AG08395 (cell line): ENCODE data around the gene SKIC8.
A peak's percentile ranks its signal among the peaks of the same experiment; 100 is the strongest.

ENCODE experiments used
- DNase-seq: peaks from one replicate; pipeline ENCODE4 v3.0.0; 2012; ENCODE audit warnings: mixed read lengths, low spot score

SKIC8 gene

DNA sequence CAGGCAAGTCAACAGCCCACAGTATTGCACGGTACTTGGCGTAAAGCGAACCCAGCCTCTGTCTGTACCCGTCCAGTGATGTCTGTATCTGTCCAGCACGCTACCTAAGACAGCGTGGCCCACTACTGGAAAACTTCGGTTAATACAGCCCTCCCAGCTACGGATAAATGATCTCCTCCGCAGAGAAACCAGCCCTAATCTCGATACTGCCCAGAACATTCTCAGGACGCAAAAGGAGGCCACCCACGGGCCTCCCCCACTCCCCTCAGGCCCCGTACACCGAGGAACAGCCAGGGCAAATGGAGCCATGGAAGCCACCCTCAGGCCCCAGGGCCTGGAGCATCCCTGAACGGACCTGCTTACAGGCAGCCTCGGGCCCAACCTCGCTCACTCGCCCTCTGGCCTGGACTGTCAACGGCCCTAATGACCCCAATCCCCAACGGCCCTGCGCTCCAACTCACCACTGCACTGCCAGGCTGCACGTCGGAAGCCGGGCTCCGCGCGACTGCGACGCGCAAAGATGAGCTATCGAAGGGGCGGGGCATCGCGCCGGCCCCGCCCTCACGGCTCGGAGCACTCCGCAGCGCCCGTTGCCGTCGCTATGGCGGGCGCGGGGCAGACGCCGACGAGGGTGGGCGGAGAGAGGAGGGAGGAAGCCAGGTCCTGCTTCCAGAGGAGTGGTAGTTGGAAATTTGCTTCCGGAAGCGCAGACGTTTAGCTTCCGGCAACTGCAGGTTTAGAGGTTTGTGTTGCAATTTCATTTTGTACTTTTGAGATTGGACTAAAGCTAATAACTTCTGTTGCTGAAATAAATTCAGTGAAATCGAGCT, at the start of gene SKIC8:
Gene SKIC8, minus strand, starts transcription at position 509 of the 830 bp plus-strand sequence. CDS start 3,923 bp downstream, outside the sequence.
- peak; percentile 95 for DNase-seq

DNA sequence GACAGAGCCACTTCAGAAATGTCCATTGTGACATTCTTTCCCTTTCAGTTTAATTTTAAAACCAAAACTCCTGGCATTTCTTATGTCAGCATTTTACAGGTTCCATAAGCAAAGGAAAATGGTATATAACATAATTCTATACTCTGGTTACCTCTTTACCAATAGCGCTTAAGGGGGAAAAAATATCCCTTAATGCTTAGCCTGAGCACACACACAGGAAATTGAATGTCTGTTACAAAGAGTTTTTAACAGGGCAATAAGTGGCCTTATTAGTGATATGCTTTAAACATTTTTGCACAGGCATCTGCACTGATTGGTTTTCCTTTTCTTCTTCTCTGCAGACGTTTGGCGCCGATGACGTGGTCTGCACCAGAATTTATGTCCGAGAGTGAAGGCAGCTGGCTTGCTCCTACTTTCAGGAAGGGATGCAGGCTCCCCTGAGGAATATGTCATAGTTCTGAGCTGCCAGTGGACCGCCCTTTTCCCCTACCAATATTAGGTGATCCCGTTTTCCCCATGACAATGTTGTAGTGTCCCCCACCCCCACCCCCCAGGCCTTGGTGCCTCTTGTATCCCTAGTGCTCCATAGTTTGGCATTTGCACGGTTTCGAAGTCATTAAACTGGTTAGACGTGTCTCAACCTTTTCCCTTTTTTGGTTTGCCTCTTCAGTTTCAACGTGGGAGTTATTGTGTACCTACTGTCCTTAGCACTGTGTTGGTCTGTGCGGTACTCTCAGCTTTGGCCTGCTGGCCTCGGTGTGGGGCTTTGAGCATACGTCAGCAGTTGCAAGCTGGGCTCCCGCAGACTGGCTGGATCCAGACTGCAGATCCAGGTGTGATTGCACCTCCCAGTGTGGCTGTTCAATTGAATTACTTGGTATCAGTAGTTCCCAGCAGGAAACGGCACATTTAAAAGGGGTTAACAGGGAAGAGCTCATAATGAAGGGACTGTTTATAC, 48.5 kb upstream of the SKIC8 start:
- DNase-seq = no peak

DNA sequence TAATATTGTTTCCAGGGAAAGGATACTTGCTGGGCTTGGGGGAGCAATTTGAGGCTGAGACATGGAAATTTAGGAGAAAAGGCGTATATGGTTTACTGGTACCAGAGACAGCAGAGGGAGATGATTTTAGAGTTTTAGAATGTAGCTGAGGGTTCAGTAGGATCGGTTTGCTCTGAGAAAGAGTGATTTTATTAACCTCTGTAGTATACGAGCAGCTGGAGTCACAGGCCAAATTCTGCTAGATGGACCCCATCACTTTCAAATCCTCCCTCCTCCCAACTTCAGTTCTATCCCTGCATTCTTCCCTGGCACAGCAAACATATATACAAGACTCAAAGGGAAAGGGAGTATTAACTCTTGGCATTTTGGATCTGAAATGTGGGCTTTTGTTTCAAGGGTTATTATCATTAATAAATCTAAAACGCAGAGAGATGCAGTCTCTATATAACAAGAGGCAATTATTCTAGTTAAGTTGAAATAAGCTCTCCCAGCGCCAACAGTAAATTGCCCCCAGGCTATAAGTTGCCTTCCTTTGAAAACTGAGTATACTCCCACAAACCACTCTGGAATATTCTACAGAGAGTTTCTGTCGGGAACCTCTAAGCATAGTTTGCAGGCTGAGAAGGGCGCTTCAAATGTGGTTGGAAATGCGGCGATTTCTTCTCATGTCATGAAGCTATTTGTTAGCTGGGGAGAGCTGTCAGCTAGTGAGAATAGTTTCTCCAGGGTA, 46.2 kb upstream of the SKIC8 start:
- no peak for DNase-seq

DNA sequence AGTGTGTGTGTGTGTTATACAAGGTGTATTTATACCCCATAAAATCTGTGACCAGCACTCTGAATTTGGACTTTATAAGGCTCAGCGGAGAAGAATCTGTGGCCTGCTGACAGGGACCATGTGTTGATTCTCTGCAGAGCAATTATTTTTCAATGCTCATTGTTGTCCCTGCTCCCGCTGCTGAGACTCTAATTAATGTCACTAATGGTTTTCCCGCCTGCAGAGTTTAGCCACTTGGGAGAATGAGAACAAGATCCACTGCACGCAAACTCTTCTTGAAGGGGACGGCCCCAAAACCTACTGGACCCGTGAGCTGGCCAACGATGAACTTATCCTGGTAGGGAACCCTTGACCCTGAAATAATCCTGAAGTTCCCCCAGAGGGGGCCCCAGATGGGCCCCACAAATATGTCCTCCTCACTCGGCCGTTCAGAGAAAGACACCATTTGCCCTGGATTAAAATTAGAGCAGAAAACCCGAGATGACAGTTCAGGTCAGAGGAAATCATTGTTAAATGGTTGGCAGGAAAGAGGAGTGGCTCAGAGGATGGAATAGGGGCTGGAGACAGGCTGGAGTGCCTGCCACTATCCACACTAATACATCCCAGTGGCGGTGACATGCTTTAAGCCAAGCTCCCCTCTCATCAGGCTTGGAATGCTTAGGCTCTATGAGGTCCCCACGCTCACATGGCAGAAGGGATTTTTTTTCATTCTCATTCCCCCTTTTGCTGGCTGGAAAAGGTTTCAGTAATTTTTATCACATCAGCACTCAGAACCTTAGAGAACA, 44.1 kb upstream of the SKIC8 start:
- no peak for DNase-seq

DNA sequence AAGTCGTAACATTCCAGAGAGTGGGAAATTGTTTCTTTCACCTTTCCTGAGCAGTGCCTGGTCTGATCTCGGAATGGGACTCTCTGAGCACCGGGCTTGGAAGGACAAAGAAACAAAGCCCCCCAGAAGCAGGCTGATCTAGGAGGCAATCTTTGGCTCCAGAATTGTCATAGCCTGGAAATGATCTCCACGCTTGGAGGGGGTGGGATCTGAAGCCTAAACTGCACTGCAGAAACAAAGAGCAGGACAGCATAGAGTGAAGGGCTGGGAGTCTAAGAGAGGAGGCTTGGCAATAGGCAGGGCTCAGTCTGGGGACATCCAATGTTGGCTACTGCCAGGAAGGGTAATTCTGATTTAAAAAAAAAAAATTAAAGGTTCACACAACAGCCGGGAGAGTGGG, 42.6 kb upstream of the SKIC8 start:
- no peak for DNase-seq

DNA sequence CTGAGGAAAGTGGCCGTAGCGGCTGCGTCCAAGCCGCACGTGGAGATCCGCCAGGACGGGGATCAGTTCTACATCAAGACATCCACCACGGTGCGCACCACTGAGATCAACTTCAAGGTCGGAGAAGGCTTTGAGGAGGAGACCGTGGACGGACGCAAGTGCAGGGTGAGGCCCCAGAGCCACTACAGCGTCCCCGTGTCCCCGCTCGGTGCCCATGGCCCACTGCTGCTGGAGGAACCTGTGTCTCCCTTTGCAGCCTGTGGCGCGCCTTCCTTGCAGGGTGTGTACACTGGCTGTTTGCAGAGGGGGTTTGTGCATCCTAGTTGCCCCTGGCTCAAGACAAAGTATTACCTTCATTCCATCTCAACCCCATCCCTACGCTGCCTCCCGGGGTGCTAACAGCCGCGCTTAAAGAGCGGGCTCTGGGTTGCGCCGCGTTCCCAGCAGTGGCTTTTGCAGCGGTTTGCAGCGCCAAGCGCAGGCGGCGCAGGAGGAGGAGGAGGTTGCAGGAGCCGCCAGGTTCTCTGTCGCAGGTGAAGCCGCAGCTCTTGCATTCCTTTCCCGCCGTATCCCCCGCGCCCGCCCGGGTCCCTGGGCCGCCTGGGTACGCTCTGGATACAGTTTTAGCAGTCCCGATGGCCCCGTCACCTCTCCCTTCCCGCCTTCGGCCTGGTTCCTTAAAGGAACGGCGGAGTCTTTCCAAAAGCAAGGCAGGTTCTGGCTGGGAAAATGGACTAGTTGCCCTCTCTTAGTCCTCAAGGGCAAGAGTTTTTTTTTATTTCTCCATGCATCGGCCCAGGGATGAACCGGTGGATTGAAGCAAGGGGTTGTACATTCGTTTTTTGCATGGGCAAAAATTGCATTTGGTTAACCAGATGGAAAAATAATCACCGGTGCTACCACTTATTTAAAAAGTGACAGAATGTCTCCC, 41.9 kb upstream of the SKIC8 start:
- no peak for DNase-seq

DNA sequence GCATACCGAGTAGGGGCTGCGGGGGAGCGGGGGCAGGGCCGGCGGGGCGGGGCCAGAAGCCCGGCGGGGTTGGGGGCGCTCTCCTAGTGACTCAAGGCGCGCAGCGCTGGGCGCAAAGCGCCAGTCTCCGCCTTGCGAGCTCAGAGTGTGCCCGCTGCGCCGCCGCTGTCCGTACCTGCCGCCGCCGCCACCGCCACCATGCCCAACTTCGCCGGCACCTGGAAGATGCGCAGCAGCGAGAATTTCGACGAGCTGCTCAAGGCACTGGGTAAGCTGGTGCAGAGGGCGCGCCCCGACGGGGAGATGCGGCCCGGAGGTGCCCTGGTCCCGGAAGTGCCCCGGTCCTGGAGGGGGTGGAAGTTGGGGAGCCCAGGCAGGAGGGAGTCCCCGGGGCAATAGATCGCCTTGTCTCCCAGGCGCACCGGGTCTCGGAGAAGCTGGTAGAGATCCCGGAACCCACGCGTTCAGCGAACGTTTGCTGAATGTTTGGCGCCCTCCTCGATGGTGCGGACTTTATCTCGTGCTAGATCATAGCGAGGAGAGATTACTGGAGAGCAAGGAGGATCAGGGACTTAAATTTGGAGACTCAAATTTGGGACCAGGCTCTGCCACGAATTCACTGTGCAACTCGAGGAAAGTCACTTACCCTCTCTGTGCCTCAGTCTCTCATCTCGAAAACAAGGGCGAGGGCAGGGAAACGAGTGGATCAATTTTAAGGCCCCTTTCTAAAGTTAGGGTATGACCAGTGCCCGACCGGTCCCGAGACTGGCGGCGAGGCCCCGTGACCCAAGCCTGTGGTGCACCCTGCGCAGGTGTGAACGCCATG, 41.0 kb upstream of the SKIC8 start, which contains the start of gene CRABP1:
Gene CRABP1, plus strand, starts transcription at position 123 of the 826 bp plus-strand sequence. Its CDS starts 76 bp downstream, at position 199.
- no peak for DNase-seq

DNA sequence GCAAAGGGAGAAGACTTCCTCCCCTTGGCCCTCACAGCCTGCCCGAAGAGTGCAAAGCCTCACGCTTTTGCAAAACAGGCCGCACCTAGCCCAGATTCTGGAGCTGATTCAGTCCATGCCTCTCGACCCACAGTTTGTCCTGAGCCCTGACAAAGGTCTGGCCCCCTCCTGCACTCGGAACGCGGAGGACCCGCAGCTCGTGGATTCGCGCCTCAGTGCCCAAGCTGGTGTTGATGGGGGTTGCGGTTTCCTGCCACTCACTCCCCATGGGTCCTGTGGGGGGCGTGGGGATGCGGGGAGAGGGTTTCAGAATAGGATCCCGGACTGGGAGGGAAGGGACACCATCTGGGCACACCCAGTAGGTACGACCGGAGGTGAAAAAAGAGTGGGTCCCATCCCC, 40.1 kb upstream of the SKIC8 start:
- no peak for DNase-seq

DNA sequence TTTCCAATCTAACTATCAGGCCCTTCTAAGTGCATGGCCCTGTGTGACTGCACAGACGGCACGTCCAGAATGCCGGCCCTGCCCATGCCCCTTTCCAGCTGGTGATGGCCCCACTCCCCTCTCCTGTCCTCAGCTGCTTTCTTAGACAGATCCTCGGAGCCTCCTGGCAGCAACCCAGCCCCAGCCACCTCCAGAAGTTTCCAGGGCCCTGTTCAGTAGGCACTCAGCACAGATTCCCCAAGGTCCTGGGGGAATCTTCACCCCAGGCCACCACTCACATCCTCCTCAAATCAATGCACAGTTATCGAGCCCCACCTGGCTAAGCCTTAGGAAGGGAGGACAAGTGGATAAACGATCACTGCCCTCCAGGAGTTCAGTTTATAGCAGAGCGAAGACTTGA, 39.4 kb upstream of the SKIC8 start:
- no peak for DNase-seq

DNA sequence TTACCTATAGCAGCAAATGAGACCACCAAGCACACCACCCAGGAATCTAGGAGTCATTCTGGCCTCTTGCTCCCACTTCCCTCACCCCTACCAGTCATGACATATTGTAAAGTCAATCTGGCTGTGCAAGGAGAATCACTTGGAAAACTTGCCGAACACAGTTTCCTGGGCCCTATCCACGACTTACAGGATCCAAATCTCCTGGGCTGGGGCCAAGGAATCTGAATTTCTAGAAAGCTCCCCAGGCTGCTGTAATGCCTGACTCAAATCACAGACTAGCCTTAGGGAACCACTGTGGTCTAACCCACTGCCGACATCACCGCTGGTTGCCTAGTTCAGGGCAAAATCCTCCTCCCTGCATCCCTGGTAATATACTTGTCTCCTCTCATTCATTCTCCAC, 36.6 kb upstream of the SKIC8 start:
- no peak for DNase-seq

DNA sequence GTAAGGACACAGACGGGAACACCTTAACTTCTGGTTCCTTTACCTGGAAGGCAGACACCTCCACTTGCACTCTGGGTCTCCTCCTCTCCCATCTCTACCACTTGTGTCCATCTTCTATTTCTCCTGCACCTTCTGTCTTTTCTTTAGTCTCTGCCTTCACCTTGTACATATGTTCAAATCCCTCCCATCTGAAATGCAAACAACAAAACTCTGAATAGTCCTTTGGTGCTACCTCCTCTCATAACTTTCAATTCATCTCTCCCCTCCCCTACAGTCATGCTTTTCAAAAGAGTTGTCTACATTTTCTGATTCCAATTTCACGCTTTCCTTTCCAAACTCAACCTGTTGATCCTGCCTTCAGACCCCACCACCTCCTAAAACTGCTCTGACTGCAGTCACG, 35.4 kb upstream of the SKIC8 start:
- no peak for DNase-seq

DNA sequence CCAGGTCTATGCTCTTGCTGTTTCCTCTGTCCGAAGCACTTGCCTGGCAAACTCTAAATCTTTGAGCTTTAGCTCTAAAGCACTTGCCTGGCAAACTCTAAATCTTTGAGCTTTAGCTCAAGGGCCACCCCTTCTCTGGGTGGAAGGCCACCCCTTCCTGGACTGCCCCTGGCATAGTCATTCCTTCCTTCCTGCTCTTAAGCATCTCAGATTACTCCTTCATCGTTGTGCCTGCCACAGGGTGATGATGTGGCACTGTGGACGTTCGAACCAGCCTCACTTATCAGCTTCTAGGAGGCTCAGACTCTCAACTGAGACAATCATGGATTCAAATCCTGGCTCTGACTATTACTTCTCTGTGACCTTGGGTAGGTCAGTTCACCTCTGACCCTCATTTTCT, 30.2 kb upstream of the SKIC8 start:
- DNase-seq = no peak

DNA sequence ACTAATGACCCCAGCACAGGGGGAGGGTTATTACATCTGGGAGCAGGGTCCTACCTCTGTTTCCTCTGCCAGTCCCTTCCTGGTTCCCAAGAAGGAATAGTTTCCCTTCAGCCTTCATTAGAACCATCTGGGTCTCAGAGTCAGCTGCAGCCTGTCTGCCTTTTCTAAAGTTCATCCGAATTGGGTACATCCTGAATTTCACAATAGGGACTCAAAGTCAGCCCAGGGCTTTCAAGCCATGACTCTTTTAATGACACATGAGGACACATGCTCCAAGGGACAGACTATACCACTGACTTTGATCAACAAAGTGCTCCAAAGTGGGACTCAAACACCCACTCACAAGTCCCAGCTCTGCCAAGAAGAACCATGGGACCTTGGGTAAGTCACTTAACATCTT, 28.1 kb upstream of the SKIC8 start:
- DNase-seq = peak; percentile 39

DNA sequence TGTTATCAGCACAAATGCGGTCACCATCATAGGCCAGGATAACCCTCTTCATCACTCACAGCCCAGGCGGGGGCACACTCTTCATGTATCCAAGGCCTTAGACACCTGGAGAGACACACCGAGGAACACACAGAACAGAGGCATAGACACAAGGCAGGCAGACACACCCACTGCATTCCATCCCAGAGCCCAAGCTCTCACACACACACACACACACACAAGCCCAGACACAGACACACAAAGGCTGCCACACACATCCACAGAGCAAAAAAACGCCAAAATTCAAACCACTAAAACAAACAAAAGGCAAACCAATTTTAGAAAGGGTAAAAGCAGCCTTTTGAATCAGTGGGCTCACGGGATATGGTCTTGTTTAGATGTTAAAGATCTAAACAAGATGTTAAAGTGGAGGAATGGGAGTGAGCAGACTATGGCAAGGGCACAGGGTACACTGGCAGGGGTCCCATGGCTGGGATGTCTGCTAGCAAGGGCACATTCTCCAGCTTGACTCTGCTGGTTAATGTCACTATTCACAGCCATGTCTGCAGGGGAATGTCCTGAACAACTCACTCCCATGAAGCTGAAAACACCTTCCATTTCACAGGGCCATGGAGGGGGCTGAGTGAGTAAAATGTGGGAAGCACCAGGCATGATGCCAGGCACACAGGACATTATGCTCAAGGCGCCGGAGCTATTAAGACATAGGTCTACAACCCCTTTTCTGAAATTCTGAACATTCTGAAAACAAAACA, 25.9 kb upstream of the SKIC8 start:
- peak; percentile 42 for DNase-seq

DNA sequence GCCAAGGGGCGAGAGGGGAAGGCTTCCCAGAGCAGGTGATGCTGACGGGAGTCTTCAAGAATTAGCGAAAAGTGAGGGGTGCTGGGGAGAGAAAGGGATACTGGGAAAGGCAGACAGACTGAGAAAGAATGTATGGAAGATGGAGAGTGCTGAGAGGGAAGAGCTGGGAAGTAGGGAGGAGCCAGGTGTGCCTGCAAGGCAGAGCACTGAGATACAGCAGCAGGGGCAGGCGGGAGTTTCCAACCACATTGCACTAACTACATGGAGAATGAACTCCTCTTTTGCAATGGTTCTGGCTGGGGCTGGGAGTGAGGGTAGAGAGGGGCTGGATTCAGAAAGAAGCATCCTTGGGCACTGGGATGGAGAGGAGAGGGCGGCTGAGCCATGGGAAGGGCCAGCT, 24.7 kb upstream of the SKIC8 start:
- no peak for DNase-seq

DNA sequence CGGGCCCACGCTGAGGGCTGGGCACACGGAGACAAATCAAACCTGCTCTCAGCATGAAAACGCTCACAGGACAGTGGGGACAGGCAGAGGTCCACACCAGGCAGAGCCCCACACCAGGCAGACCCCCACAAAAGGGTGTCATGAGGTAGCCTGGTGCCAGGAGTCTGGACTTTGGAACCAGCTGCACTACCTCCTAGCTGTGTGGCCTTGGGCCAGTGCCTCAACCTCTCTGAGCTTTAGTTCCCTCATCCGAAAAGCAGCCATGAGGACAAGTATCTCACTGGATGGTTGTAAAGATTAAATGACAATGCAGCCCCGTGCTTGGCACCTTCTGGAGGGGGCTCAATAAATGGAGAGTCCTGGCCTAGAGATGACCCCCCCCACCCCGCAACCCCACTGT, 24.3 kb upstream of the SKIC8 start:
- no peak for DNase-seq

DNA sequence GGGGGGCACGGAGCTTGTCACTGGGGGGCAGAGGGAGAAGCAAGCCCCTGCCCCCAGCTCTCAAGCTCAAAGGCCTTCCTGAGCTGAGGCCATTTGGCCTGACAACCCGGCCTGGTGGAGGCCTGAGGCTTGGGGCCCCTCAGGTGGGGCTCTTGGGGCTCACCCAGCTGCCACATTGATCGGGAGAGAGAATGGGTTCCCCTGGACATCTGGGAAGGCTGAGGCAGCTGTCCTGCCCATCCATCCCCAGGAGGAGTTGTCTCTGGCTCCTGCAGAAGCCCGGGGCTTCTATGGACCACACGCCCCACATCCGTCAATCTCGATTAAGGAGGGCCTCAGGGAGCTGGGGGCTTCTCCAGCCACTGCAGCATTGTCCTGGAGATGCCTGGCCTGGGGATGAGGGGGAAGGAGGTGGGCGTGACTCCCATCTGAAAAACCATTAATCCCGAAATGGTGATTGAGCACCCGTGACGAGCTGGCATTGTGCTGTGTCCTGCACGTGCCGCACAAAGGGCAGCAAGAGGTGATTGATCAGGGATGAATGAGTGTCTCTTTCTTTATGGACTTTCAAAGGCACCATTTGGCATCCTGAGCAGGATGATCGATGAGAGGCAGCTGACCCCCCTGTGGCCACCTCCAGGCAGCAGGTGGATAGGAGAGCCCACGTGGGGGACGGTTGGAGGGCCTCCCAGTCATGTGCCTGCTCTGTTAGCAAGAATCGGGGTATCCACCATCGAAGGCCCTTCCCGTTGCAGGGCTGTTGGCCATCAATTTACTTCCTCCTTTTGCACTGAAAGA, 23.5 kb upstream of the SKIC8 start:
- no peak for DNase-seq

DNA sequence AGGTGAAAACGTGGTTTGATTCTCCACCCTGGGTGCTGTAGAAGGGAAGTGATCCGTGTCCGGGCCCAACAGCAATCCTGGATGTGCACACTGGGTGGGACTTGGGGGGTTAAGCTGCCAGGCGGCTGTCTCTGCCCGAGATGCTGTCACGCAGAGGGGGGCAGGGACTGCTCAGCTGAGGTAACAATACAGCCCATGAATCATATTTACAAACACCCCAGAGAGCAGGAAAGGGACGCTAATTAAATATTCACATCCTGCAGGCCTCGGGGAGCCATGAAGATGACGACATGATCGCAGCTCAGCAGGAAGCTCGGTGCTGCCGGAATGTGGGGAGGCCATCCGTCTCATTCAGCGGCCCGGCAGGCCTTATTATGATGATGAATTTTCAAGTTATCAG, 22.8 kb upstream of the SKIC8 start:
- DNase-seq = peak; percentile 36
